C4-2B (cell line): Measurements from ENCODE around the gene OPN1SW.

Experiments
- CTCF ChIP-seq: fragments of 450-650 bp; conservative IDR thresholded peaks from 2 replicates; pipeline ENCODE4 v1.5.1; 2017; ENCODE audit warnings: mild to moderate bottlenecking
- ZFX ChIP-seq: fragments of 450-650 bp; IDR thresholded peaks from 2 replicates; pipeline ENCODE4 v1.6.1; 2017

- TF ChIP-seq CTCF (no peak), ZFX (no peak)
Measured at GRCh38 chr7:128745706-128746105, 29.9 kb downstream of the OPN1SW start.
